Measurements from ENCODE around the gene DISP3.

DISP3 gene

GRCh38 chr1:11529763-11530730 is 51.1 kb downstream of the DISP3 start:
- DNase-seq = no peak

- DNase-seq = no peak
Observed at GRCh38 chr1:11530731-11531311, 51.9 kb downstream of the DISP3 start.

- DNase-seq = no peak
Observed at GRCh38 chr1:11531314-11531870, 52.4 kb downstream of the DISP3 start.

- DNase-seq = no peak
Observed at GRCh38 chr1:11531943-11532342, 53.0 kb downstream of the DISP3 start.

- DNase-seq = no peak
Observed at GRCh38 chr1:11533790-11534787, 55.1 kb downstream of the DISP3 start.

- DNase-seq = no peak
Observed at GRCh38 chr1:11534846-11535245, 55.9 kb downstream of the DISP3 start.

GRCh38 chr1:11535316-11535715 is 56.4 kb downstream of the DISP3 start:
- no peak for DNase-seq

- no peak for DNase-seq
Observed at GRCh38 chr1:11535761-11536572, 57.0 kb downstream of the DISP3 start.

GRCh38 chr1:11536573-11537379 is 57.8 kb downstream of the DISP3 start:
- DNase-seq = no peak

GRCh38 chr1:11537380-11537764 is 58.4 kb downstream of the DISP3 start:
- no peak for DNase-seq

GRCh38 chr1:11537854-11538591 is 59.1 kb downstream of the DISP3 start:
- DNase-seq = no peak

- DNase-seq = no peak
Observed at GRCh38 chr1:11538886-11539285, 59.9 kb downstream of the DISP3 start.

GRCh38 chr1:11539850-11540772 is 61.2 kb downstream of the DISP3 start:
- DNase-seq = no peak

- DNase-seq = no peak
Observed at GRCh38 chr1:11540773-11541160, 61.8 kb downstream of the DISP3 start.

GRCh38 chr1:11541236-11541635 is 62.3 kb downstream of the DISP3 start:
- no peak for DNase-seq

GRCh38 chr1:11541956-11542355 is 63.0 kb downstream of the DISP3 start:
- no peak for DNase-seq

- no peak for DNase-seq
Observed at GRCh38 chr1:11543392-11543791, 64.4 kb downstream of the DISP3 start.

GRCh38 chr1:11543796-11544195 is 64.8 kb downstream of the DISP3 start:
- no peak for DNase-seq

- no peak for DNase-seq
Observed at GRCh38 chr1:11546456-11546855, 67.5 kb downstream of the DISP3 start.

Measured in cerebellar nuclear complex (tissue), 1 donor.